Measurements from ENCODE around the gene RPL15. TPM values are rescaled to one million over a fixed set of nuclear protein-coding genes. Genes with fewer than 3 reads are reported as not detected.
"Not testable (repeated sequence)": the region's sequence is repeated elsewhere in the genome, so short reads cannot be mapped to it uniquely, and the experiment has no call there.

RPL15 gene
- total RNA-seq, 2 donors from 2014 or later = 608 to 1,311 TPM

DNA sequence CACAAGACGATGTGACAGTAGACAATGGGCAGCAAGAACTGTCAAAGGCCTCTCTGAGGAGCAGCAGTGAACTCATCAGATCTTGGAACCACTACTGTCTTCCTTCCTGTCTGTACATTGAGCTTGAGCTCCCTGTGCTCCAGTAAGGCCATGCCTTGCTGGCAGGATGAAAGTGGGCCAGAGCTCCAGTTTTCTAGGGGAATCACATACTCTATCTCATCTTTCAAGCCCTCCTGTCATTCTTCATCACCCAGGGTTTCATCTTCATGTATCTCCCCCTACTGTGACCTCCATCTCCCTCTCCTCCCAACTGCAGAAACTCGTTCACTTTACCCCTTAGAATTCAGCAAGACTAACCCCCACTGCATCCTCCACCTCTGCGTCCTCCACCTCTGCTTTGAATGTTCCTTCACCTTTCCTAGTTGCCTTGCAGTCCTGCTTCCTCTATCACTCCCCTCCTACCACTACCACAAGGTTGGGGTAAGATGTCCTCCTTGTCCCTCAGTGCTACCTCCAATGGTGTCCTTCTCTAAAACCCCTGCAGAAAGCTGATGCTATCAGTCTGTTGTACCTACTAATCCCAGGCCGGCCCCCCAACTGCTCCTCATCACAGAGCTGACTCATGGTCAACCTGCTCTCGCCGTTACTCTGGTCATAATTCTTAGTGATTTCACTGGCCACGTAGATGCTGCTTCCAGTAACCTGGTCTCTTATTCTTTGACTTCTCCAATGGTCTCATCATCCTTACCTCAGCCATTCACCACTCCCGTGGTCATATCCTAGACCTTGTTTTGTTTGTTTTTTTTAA is 22.5 kb upstream of the RPL15 start:
- H3K27ac ChIP-seq = no peak overlapping the region
- DNase-seq (ENCODE audit: low spot score) = no peak
- peaks cover 8% of the 10 kb centered on the region for H3K36me3 ChIP-seq
- no peaks in the 10 kb centered on the region for H3K4me1 ChIP-seq
- no peaks in the 10 kb centered on the region for H3K27me3 ChIP-seq
- H3K4me3 ChIP-seq = no peak overlapping the region
- TF ChIP-seq CTCF (IDR thresholded peaks at IDR 0.05) = no peak
- H3K9me3 ChIP-seq = no peaks in the 10 kb centered on the region

GRCh38 chr3:23895181-23895580 is 21.8 kb upstream of the RPL15 start:
- Histone ChIP-seq H3K27me3 (no peaks in the 10 kb centered on the region), H3K36me3 (peaks cover 15% of the 10 kb centered on the region), H3K4me1 (no peaks in the 10 kb centered on the region), H3K4me3 (no peak overlapping the region), H3K9me3 (no peaks in the 10 kb centered on the region), H3K27ac (no peak overlapping the region)
- no peak for DNase-seq (ENCODE audit: low spot score)
- TF ChIP-seq CTCF (IDR thresholded peaks at IDR 0.05) = no peak

DNA sequence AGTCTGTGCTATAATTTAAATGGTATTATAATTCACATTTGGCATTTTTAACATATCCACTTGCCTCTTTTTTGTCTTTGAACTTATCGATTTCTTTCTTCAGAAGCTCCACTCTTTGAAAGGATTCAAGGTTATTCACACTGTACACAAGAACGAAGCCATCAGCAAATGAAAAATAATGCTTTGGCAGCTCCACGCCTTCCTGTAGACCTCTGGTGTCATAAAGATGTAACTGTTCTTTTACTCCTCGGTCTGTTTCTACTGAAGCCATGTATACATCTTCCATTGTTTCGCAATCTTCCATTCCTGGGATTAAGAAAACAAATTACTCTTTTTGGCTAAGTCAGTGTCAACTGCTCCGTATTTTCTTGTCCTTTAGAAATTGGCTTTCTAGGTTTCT is 16.2 kb upstream of the RPL15 start:
- H3K36me3 ChIP-seq = peaks cover 19% of the 10 kb centered on the region
- no peak overlapping the region for H3K27ac ChIP-seq

DNA sequence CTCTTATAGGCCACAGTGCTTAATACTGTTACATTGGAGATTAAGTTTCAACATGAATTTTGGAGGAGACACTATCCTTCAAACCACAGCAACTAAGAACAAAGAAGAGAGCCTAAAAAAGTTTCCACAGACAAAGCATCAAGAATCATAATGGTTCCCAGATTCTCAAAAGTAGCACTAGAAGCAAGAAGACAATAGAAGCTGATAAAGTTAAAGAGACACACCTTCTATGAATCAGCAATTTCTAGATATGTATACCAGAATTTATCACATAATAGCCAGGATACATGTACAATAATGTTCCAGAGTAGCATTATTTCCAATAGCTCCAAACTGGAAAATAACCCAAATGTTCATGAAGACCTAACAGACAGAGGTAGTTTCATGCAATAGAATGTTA is 12.4 kb upstream of the RPL15 start:
- Histone ChIP-seq H3K9me3 (no peaks in the 10 kb centered on the region), H3K4me3 (no peak overlapping the region), H3K36me3 (peaks cover 13% of the 10 kb centered on the region), H3K27me3 (no peaks in the 10 kb centered on the region), H3K27ac (no peak overlapping the region), H3K4me1 (no peaks in the 10 kb centered on the region)
- no peak for TF ChIP-seq CTCF (IDR thresholded peaks at IDR 0.05)
- DNase-seq (ENCODE audit: low spot score) = no peak

More for the DNA sequence above, 16.2 kb upstream of the RPL15 start:
- Histone ChIP-seq H3K4me3 (no peak overlapping the region), H3K27me3 (no peaks in the 10 kb centered on the region), H3K9me3 (no peaks in the 10 kb centered on the region), H3K4me1 (no peaks in the 10 kb centered on the region)
- no peak for DNase-seq (ENCODE audit: low spot score)
- no peak for TF ChIP-seq CTCF (IDR thresholded peaks at IDR 0.05)

- no peaks in the 10 kb centered on the region for H3K9me3 ChIP-seq
- DNase-seq (ENCODE audit: low spot score) = no peak
- H3K27ac ChIP-seq = no peak overlapping the region
- no peak overlapping the region for H3K4me3 ChIP-seq
- H3K27me3 ChIP-seq = no peaks in the 10 kb centered on the region
- TF ChIP-seq CTCF (IDR thresholded peaks at IDR 0.05) = no peak
- H3K4me1 ChIP-seq = no peaks in the 10 kb centered on the region
- H3K36me3 ChIP-seq = peaks cover 8% of the 10 kb centered on the region
These were observed 7.6 kb upstream of the RPL15 start for GRCh38 chr3:23909341-23909740.

GRCh38 chr3:23911397-23911796 is 5.5 kb upstream of the RPL15 start:
- Histone ChIP-seq H3K9me3 (no peaks in the 10 kb centered on the region), H3K36me3 (peaks cover 8% of the 10 kb centered on the region), H3K27ac (no peak overlapping the region), H3K27me3 (no peaks in the 10 kb centered on the region), H3K4me3 (no peak overlapping the region), H3K4me1 (peaks cover 0 to 12% of the 10 kb centered on the region in 2 donors)
- DNase-seq (ENCODE audit: low spot score) = no peak
- TF ChIP-seq CTCF (IDR thresholded peaks at IDR 0.05) = no peak

DNA sequence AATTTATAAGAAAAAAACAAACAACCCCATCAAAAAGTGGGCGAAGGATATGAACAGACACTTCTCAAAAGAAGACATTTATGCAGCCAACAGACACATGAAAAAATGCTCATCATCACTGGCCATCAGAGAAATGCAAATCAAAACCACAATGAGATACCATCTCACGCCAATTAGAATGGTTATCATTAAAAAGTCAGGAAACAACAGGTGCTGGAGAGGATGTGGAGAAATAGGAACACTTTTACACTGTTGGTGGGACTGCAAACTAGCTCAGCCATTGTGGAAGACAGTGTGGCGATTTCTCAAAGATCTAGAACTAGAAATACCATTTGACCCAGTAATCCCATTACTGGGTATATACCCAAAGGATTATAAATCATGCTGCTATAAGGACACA is 4.6 kb upstream of the RPL15 start:
- H3K4me1 ChIP-seq = peaks cover 0 to 12% of the 10 kb centered on the region in 2 donors
- H3K4me3 ChIP-seq; H3K9me3 ChIP-seq; H3K27ac ChIP-seq; DNase-seq (ENCODE audit: low spot score); H3K36me3 ChIP-seq; H3K27me3 ChIP-seq: not testable (repeated sequence)
